GM18520 (cell line): ENCODE data around the gene BRINP3.
"Not testable (repeated sequence)": the region's sequence is repeated elsewhere in the genome, so short reads cannot be mapped to it uniquely, and the experiment has no call there.

Source experiments
- ATAC-seq: cut with Tn5 transposase; IDR thresholded peaks from one replicate; pipeline ENCODE4 v1.9.1; 2021; ENCODE audit not compliant: unreplicated experiment

Gene BRINP3

DNA sequence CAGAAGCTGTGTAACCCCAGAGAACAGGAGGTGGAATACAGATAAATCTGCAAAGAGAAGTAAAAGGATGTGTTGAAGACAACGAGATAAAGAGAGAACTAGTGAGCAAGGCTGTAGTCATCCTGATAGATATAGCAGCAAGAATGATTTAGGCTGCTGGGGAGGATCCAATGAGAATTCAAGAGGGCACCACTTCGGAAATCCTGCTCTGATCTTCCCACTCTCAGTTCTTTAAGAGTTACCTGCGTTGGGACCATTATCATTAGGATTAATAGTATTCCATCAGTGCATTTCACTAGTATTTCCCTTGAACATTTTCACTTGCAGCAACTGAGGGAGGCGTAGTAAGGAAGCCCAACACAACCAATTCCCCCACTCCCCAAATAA lies at the start of gene BRINP3:
Gene BRINP3 (minus strand): TSS at position 103 of the 387 bp plus-strand sequence.
- ATAC-seq, result no peak

DNA sequence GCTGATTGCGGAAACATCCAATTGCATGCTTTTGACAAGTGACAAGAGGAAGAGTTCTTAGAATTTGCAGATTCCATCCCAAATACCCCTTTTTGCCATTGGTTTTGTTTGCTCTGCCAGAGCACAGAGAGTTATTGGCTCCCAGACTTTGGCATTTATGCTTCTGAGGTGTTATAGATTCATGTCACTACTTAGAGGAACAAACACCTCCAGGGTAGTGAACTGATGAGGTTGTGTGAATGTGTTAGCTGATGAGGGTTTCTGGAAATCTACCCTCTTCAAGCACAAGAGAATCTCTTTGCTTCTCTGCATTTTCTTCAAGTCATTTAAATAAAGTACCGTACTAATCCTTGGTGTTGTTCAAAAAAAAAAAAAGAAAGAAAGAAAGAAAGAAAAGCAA lies 33.9 kb upstream of the BRINP3 start:
- ATAC-seq, result no peak

DNA sequence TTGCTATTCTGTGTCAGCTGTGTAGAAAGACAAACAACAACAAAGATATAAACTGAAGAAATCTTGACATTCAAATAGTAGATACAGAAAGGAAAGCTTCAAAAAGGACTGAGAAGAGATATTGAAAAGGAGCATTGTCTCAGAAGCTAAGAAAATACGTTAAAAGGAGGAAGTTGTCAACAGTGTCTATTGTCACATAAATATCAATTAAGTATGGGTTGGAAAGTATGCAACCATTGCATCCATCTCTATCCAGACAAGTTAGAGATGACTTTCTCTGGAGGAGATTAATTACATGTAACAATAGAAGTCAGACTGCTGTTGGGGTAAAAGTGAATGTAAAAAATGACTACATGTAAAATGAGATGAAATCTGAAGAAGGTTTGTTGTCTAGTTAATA lies 29.7 kb upstream of the BRINP3 start:
- no peak for ATAC-seq

DNA sequence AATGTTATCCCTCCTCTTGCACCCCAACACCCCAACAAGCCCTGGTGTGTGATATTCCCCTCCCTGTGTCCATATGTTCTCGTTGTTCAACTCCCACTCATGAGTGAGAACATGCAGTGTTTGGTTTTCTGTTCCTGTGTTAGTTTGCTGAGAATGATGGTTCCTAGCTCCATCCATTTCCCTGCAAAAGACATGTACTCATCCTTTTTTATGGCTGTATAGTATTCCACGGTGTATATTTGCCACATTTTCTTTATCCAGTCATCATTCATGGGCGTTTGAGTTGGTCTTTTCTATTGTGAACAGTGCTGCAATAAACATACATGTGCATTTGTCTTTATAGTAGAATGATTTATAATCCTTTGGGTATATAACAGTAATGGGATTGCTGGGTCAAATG lies 26.9 kb upstream of the BRINP3 start:
- not testable (repeated sequence) for ATAC-seq

DNA sequence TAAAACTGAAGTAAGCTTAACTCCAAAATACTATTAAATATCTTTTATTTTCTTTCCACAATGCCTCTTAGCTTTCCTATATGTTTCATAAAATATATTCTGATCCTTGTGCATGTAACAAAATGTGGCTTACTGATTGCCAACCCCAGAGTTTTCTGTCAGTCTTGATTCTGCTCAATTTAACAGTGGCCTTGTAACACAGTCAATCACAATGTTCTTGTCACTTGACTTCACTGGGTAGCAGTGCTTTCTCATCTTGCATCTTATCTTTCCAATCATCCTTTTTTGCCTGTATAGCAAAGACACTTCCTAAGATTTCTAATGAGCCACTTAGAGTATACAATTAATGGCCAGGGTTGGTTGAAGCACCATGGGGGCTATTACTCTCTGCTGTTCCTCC lies 19.9 kb upstream of the BRINP3 start:
- ATAC-seq, result no peak

DNA sequence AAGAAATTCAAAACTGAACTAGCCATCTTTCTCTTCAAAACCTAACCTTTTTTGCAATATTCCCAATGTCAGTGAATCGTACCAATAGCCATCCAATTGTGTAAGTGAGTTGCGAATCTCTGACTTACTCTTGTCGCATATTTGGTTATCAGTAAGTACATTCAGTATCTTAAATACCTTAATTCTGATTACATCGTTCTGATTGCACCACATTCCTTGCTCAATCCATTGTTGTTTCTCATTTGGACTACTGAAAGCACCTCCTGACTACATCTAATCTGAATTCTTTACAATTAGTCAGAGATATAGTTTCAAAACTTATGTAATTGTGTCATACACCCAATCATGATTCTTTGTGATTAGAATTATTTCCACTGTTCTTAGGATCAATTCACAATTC lies 16.8 kb upstream of the BRINP3 start:
- ATAC-seq, result no peak

DNA sequence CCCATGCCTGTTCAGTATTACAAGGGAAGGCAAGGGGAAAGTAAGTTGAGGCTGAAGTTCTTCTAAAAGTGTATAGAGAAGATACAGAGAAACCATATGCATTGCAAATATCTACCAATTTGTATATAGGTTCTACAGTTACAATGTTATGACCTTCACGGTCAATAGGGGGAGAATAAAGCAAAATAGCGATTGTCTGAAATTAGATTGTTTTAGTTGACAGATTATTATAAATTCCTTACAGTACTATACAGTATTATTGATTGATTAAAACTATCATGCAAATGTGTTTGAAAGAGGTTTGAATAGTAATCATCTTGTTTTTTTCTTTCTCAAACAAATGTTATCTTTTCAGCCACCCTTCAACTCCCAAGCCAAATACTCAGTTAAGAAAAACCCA lies 13.7 kb upstream of the BRINP3 start:
- no peak for ATAC-seq

DNA sequence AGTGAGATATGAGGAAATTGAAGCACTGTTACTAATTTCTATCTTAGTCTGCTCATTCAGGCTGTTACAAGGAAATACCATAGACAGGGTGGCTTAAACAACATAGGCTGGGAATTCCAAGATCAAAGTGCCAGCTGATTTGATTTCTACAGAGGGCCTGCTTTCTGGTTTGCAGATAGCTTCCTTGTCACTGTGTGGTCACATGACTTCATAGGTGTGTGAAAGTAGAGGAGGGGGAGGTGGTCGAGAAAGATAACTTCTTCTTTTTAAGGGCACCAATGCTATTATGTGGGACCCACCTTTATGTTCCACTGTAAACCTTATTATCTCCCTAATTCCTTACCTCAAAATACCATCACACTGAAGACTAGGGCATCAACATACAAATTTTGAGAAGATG lies 6.4 kb upstream of the BRINP3 start:
- no peak for ATAC-seq

DNA sequence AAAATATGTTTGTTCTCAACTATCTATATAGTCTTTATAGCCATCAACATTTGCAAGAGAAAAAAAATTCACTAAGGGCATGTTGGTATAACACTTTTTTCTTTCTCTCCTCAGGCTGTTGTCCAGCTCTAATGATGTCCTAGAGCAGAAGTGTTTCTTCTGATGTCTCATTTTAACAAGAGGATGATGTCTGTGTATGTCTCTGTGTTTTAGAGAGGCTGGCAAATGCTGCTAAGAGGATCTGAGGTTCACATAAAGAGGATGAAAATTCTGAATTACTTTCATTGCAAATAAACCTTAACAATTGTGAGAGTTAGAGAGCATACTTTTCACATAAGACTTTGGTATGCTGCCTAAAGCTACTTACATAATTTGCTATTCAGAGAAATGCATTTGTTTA lies 2.6 kb upstream of the BRINP3 start:
- ATAC-seq, result no peak

DNA sequence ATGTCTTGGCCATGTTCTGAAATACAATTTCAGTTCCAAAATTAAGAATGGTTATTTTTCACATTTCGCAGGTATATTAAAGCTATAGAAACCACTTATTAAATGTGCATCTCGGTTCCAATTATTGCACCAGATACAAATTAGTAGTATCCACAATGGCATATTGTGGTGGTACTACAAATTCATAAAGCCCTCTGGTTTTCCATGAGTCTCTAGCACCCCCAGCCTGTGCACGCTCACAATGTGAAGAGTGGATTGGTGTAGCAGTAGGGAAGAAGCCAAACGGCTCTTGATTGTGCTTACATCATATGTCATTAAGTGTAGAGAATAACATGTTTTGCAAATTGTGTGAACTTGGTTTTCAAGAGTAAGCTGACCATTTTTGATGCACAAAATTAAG lies 1.9 kb upstream of the BRINP3 start:
- no peak for ATAC-seq

DNA sequence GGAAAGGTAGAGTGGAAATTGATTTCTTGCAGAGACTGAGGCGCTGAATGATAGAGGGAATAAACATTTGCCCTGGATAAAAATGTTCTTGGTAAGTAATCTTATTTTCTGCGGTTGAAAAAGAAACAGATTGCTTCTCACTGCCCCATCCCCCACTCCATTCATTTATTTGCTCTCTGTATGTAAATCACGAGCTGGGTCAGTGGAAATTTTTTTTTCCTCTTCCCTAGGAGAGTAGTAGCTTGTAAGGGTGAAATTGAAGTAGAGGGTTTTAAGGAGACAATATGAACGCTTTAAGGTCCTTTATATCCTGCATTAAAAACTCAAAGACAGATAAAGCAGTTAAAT lies 1.4 kb upstream of the BRINP3 start:
- no peak for ATAC-seq

DNA sequence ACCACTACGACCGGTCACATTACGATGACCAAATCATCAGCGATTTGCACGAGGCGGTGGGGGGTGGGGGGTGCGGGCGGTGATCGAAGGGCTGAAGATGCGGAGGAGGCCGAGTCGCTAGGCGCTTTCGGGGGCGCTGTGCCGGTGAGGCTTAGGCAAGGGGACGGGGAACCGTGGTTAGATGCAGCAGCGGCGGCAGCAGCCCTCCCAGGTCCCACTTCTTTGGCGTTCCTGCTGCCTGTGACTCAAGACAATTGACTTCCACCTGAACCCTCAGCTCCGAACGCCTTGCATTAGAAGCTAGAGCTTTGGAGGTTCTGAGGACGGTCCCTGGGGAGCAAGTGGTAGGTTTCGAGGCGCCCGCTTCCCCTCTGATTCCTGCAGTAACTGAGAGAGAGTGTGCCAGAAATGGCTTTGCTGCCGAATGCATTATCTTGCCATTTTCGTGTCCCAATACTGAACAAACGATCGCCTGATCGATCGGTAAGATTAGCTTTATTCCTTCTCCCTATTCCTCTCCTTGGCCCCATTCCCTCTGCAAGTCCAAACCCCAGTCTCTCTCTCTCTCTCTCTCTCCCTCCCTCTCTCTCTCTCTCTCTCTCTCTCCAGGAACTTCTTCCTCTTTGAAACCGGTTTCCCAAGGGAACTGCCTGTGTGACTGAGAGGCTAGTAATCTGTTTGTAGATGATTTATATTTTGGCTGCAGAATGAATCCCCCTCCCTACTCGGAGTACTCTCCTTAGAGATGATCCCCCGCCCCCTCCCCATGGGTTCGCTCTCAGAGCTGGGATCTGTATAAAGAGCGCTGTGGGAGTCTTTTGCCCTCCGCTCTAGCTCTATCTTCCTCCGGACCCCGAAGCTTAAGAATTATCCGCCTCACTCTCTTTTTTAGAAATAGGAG lies 735 bp upstream of the BRINP3 start:
- ATAC-seq, result no peak

DNA sequence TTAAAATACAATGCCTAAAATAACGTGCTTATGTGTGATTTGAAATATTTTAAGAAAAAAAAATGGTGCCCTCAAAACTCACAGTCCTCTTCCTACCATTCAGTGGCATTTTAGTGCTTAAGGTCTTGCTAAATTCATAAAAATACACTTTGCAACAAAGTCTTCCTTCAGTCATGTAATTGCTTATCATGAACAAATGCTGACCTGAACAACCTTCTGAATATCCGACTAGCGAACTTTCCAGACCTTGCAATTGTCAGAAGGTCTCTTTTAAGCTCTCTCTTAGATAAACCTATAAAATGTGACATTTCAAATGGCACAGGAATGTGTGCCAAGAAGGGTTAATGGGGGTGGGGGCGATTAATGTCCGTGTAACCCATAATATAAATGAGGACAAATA lies 858 bp downstream of the BRINP3 start:
- ATAC-seq, result no peak

DNA sequence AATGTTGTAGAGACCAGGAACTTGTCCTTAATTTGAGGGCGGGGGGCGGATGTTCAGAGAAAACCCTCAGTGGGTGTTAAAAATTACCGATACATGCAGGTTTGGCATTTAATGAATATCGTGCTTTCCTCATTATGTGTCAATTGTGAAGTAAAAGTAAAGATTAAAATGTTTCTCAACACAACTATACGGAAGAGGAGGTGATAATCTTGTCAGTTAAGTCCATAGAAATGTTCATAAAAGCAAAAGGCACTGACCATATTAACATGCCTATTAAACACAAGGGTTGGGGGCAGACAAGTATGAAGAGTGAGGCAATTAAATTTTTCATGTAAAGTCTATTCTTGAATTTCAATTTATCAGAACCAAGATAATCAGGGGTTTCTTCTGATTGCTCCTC lies 1.3 kb downstream of the BRINP3 start:
- ATAC-seq, result no peak

DNA sequence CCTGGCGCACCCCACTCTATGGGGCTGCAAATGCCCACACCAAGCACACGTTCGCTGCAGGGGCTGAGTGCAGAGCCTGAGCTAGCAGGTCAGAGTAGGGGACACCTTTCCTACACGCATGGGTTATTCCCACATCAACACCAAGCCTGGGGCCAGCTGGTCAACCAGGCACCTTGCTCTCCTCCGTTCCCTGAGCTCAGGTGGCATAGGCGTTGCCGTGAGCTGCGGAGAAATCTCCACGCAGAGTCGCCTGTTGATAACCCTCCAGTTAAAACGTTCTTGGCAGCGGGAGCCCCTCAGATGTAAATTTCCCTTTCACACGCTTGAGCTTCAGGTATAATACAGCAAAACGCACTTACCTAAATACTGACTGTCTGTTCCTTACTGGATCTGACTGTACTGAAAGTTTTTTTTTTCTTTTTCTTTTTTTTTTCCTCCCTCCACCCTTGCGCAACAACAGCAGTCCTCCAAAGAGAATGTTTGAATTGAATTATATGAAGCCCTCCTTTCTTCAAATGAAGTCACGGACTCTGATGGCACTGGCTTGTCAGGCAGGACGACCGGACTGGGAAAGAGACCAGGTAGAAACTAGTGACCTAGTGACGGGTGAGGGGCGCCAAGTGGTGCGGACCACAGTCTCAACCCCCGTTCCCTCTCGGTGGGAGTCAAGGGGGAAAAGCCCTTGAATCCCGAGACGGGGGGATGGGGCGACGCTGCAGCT lies 2.1 kb downstream of the BRINP3 start:
- no peak for ATAC-seq

DNA sequence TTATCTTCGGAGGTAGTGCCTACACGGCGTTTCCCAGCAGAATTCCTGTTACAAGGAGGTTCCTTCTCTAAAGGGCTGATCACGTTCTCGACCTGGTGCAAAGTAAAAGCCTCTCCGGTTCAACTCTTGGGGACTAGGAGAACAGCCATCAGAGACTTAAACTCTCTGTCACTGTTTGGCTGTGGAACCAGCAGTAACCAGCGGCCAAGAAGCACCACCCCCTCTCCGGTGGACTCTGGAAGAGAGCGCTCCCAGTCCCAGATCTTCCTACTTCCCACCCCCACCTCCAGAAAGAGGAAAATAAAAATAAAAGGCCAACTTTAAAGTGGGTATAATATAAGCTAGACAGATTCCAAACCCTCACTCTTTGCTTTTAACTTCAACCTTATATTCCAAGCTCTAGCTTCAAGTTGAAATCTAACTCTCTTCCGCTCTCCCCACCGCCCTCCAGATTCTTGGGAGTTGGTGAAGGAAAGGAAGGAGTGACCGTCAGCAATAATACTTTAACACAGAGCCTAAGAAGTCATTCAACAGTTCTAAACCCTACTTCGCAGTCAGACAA lies 2.9 kb downstream of the BRINP3 start:
- ATAC-seq, result no peak

DNA sequence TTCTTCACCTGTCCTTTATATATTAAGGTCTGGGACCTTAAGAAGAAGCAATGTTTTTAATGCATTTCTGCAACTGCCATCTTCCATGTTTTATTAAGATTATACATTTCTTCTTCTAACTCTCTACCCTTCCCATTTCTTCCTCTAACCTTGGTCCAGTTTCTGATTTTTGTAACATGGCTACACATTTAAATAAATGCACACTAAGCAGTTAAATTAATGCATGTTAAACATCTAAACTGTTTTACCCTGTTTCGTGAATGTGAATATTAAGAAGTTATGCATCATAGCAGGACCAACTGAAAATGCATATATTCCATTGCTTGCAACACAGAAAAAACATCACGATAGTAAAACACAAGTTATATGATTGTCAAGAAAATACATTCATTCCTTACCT lies 3.7 kb downstream of the BRINP3 start:
- ATAC-seq, result no peak

DNA sequence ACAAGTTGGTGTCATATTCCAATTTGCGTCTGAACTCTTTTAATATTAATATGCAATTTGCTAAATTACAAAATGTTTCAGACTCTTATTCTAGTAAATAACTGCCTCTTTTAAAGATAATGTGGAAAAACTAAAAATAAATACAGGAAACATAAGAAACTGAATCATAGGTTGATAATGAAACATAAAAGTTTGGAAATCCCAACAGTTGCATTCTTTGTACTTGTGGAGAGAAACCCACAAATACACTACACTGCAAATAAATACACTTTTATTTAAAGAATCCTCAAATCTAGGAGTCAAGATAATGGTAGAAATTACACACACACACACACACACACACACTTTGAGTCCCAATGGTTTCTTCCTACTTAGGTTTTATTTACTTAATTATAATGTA lies 5.2 kb downstream of the BRINP3 start:
- no peak for ATAC-seq

DNA sequence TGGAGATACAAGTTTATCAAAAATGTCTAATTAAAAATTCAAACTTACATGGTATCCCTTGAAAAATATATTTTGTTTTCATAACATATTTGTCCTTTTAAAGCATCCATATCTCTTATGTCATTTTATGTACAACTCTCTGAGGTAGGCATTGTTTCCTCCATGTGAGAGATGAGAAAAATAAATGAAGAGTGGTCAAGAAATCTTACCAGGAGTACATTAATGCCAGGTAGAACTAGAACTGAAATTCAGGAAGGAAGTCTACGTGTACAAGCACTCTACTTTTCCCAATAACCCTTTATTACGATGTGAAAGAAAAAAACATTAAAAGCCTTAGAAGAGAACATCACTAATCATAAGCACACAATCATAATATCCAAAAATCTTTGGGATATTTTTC lies 5.6 kb downstream of the BRINP3 start:
- ATAC-seq, result no peak

DNA sequence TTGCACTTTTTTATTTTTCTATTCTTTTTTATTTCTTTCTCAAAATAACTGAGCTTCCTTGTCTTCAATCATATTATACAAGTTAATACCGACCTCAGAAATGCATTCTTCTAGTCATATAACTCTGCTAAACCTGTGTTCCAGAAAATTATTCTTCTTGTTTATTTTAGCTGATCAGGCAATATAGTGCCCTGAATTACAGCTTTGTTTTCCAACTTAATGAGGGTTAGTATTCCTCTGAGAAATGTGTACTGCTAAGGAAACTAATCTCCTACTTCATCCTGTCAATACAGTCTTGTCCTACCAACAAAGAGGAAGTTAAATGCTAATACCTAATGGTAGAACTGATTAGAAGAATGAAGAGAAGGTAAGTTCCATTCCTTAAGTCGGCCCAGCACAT lies 13.0 kb downstream of the BRINP3 start:
- no peak for ATAC-seq

DNA sequence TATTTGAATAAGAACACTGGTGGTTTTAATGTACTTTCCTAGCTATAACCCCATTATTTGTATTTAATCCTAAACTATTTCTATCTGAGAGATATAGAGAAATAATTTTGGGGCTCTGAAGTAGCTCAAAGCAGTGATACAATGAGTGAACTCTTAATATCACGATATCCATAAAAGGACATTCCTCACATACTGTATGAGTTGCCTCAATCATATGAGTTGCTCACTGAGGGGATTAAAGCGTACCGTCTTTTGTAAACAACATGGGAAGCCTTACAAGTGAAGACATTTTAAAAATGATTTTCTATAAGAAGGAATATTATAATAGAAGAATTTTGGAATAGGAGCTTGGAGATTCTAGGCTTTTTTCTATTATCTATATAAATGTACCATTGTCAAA lies 21.5 kb downstream of the BRINP3 start:
- no peak for ATAC-seq

DNA sequence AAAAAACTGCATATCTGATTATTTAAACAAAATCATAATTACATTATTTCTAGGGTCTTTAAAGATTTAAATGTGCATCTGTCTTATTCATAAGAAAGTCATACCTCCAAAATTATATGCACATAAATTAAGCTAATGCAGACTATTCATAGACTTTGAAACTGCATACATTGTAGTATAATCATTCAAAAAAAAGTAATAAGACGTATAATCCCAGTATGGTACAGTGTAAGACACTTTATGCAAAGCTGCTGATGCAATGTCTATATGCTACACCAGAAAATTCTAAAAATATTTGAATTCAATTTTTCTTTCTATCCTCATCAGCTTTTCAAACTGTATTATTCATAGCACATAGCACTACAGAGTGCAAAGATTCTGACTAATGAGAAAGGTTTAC lies 22.0 kb downstream of the BRINP3 start:
- ATAC-seq, result no peak
